ENCODE data around the gene PHPT1.
"Not testable (repeated sequence)": the region's sequence is repeated elsewhere in the genome, so short reads cannot be mapped to it uniquely, and the experiment has no call there.

Gene PHPT1

DNA sequence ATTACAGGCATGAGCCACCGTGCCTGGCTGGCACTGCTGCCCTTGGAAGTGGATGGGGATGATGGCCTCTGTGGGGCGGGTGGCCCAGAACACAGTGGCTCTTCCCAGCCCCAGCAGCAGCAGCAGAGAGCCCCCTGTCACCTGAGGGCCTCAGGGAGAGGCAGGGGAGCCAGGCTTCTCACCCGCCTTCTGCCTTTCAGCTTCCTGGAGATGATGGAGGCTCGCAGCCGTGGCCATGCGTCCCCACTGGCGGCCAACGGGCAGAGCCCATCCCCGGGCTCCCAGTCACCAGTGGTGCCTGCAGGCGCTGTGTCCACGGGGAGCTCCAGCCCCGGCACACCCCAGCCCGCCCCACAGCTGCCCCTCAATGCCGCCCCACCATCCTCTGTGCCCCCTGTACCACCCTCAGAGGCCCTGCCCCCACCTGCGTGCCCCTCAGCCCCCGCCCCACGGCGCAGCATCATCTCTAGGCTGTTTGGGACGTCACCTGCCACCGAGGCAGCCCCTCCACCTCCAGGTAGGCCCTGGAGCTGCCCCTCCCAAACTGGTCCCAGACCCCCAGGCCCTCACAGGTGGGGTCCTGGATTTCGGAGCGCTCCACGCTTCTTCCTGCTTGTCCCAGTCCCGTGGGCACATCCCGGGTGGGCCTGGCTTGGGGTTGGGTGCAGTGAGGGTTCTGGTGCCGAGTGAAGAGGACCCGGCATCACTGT lies 11.9 kb upstream of the PHPT1 start:
- no peak for DNase-seq (ENCODE audit: low spot score)

DNA sequence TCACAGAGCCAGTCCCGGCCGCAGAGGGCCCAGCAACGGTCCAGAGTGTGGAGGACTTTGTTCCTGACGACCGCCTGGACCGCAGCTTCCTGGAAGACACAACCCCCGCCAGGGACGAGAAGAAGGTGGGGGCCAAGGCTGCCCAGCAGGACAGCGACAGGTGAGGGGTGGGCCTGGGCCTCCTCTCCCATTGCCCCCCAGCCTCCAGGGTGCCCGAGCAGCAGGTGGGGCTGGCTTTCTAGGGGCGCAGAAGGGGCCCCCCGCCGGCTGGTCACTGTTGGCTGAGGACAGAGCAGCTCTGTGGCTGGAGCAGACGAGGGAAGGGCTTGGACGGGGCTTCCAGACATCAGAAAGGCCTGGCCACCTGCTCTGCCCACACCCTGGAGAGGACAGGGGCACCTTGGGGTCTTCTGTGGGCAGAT lies 11.3 kb upstream of the PHPT1 start:
- DNase-seq (ENCODE audit: low spot score): not testable (repeated sequence)

DNA sequence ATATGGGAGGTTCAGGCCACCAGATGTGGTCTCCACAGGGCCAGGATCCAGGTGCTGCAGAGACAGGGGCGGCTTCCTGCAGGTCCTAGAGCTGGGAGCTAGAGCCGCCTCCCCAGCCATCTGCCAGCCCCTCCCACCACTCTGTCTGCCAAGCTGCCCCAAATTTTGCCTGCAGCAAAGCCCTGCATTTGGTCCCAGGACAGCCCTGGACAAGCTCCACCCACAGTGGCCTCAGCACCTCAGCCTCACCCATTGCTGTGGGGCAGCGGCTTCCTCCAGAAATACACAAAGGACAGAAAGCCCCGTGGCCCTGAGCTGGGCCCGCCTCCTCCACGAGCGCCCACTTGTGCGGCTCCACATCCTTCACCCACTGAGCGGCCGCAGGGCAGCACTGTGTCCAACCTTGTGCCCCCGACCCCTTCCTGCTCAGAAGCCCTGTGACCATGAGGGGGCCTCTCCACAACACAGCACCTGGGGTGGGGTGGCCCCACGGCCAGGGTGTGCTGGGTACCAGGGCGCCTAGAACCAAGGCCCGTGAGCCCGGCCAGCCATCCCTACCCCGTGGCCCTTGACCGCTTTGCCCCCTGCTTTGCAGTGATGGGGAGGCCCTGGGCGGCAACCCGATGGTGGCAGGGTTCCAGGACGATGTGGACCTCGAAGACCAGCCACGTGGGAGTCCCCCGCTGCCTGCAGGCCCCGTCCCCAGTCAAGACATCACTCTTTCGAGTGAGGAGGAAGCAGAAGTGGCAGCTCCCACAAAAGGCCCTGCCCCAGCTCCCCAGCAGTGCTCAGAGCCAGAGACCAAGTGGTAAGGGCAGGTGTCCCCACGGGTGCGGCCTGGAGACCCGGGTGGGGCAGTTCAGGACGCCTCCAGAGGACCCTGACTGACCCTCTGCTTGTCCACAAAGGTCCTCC lies 10.6 kb upstream of the PHPT1 start:
- DNase-seq (ENCODE audit: low spot score): no peak

DNA sequence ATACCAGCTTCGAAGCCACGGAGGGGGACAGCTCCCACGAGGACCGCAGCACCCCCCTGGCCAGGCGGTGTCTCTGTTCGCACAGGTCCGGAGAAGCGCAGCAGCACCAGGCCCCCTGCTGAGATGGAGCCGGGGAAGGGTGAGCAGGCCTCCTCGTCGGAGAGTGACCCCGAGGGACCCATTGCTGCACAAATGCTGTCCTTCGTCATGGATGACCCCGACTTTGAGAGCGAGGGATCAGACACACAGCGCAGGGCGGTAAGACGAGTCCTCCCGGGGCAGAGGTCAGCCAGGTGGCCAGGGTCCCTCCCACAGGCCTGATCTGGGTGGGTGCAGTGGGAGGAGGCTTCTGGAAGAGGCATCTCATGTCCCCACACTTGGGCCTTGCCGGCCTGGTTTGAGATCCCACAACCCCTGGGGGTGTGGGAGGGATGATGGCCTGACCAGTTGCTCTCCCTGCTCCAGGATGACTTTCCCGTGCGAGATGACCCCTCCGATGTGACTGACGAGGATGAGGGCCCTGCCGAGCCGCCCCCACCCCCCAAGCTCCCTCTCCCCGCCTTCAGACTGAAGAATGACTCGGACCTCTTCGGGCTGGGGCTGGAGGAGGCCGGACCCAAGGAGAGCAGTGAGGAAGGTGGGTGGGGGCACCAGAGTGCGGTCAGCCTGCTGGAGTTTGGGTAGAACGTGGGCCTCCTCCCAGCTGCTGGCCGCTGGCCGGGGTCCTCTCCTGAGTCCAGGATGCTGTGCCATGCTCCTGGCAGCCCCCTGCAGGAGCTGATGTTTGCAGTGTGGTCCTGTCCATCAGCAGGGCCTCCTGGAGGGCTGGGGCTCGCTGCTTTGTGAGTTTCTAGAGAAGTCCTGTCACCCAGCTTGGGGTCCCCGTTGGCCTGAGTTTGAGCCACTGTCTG lies 9.7 kb upstream of the PHPT1 start:
- no peak for DNase-seq (ENCODE audit: low spot score)

DNA sequence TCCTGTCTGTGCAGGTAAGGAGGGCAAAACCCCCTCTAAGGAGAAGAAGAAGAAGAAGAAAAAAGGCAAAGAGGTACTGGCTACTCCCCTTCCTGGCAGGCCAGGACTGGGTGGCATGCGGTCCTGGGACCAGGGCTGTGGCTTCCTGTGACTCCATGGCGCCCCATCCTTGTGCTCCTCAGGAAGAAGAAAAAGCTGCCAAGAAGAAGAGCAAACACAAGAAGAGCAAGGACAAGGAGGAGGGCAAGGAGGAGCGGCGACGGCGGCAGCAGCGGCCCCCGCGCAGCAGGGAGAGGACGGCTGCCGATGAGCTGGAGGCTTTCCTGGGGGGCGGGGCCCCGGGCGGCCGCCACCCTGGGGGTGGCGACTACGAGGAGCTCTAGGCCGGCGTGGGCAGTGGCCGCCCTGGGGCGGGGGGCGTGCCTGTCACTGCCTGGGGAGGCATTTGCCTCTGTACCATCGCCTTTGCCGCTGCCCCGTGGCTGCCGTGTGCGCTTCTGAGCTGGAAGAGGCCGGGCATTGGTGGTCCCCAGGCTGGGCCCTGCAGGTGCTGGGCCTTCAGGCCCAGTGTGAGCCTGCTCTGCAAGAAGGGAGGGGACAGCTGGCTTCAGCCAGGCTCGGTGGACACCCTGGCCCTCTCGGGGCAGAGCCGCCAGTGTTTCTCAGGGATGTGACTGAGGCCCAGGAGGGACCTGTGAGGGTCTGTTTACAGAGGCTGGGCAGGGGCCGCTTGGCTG lies 8.9 kb upstream of the PHPT1 start:
- no peak for DNase-seq (ENCODE audit: low spot score)

DNA sequence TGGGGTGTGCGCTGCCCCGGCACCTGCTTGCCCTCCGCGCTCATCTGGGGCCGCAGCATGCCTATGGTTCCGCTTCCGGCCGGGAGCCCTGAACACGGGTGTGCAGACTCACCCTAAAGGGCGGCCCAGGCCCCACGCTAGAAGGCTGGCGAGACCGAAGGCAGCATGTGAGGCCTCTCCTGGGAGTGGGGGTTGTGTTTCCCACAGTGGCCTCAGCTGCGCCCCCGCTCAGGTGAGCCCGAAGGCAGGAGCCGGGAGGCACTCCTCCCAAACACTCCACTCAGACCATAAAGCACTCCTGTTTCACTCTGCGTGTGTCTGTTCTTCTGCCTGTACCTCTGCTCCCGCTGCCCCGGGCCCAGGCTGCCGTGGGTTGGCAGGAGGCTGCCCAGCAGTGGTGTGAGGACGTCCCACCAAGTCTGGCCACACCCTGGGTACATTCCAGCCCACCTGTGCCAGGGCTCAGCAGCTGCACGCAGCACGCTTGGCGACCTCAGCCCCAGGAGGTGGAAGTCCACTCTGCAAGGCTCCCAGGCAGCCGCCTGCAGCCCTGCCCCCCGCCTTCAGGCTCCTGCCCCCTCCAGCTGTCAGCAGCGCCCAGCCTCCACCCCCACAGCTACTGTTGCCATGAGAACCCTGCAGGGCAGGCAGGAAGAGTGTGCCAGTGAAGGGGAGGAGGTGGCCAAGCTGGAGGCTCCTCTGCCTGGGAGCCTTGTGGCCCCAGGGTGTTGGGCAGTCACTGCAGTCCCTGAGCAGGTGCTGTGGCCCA lies 8.1 kb upstream of the PHPT1 start:
- DNase-seq (ENCODE audit: low spot score): peak; percentile 84

DNA sequence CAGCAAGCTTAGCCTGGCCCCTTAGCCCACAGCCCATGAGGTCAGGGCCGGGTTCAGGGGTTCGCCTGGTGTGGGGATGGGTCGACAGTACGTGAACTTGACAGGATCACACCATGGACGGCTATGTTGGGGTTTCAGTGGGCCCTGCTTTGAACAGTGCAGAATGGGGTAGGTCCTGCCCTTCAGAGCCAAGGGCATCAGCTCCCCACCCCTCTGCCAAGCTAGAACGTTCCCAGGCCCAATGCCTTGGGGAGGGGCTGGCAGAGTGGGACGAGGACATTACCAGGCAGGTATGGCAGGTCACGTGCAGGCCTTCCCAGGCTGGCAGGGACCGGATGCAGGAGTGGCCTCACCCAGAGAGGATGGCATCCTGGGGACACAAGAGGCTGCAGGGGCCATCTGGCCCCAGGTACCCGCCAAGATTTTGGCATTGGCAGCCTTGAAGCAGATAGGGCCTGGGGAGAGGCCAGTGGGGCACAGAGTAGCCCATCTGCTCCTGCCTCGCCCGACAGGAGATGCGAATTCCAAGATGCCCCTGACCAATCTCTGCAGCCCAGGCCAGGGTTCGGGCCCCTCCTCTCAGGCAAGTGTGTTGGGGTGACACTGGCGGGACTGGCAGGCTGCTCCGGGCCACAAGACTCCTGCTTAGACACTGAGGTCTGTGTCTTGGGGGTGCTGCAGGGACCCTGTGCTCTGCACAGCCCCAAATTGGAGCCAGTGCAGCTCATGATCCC lies 7.4 kb upstream of the PHPT1 start:
- DNase-seq (ENCODE audit: low spot score): peak; percentile 35

DNA sequence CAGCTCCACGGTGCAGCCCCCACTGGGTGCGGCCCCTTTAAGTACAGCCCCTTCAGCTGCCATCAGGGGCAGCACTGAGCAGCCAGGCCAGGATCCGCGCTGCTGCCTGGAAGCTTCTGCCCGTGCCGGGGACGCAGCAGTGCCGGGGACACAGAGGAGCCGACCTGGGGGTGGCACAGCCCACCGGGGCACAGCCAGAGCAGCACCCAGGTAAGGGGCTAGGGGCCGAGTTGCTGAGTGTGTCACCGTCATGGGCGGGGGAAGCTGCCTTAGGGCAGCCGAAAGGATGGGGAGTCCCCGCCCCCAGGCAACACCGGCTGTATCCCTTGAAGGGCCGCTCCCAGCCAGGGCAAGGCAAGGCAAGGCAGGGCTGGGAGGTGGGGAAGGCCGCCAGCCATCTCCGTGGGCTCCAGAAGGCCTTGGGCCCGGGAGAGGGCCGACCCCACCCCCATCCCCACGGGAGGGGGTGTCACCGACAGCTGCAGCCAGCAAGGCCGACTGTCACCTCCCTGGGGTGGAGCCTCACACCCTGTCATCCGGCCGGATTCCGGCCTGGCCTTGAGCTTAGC lies 6.7 kb upstream of the PHPT1 start, which contains the start of gene AJM1:
Gene AJM1, plus strand, starts transcription at position 99 of the 569 bp plus-strand sequence. CDS start 1,937 bp downstream, outside the sequence.
- DNase-seq (ENCODE audit: low spot score): peak; percentile 79

DNA sequence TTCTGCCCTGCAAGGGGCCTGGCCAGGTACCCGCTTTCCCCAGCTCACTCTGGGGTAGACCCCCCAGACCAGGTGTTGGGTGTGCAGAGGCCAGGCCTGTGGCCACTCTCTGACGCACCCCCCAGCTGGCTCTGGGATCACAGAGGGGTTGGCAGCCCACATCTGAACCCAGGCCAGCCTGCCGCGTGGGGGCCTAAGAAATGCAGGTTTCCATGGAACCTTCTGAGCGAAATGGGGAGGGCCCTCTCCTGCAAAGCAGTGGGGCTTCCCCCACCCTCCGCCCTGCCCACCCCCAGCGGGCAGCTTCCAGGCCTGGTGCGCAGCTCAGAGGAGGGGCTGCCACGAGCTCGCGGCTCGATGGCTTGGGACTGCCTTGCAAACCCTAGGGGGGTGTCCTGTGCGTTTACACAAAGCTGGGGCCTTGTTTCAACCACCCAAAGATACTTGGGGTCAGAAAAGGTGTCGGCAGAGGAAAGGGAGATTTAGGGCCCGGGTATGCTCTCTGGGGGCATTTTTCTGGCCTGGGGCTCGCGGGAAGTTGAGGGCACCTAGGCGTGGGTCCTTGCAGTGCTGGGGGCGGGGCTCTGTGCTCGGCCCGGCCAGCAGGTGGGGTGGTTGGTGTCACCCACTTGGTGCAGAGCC lies 5.9 kb upstream of the PHPT1 start:
- not testable (repeated sequence) for DNase-seq (ENCODE audit: low spot score)

DNA sequence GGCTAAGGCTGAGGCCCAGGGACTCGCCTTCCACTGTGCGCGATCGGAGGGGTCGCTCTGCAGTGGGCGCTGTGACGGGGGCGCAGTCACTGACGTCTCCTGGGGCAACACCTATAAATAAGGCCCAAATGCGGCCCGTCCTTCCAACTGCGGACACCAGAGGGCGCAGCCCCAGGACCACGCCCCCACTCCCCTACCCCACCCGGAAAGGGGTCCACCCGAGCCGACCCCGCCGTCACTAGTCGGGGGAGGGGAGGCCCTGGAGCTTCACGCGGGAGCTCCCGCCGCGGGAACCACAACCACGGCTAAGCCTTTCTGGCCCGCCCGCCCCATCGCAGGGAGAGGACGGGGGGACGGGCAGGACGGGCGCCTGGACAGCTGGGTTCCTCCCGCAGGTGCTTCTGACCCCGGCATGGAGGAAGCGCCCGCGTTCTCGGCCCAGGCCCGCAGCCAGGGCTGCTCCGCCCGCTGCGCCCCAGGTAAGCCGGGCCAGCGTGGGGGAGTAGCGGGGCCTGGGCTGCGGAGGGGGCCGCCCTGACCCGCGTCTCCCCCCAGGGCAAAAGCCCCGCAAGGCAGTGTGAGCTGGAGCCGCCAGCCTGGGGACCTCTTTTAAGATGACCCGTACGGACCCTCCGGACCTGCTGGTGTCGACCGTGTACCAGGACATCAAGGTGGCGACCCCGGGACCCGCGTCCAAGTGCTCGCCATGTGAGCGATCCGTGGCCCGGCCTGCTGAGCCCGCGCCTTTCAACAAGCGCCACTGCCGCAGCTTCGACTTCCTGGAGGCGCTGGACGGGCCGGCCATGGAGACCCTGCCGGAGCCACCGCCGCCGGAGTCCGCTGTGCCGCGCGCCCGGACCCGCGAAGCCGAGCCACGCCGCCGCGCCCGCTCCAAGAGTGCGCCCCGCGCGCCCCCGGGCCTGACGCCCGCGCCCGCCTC lies 5.1 kb upstream of the PHPT1 start:
- DNase-seq (ENCODE audit: low spot score): not testable (repeated sequence)

DNA sequence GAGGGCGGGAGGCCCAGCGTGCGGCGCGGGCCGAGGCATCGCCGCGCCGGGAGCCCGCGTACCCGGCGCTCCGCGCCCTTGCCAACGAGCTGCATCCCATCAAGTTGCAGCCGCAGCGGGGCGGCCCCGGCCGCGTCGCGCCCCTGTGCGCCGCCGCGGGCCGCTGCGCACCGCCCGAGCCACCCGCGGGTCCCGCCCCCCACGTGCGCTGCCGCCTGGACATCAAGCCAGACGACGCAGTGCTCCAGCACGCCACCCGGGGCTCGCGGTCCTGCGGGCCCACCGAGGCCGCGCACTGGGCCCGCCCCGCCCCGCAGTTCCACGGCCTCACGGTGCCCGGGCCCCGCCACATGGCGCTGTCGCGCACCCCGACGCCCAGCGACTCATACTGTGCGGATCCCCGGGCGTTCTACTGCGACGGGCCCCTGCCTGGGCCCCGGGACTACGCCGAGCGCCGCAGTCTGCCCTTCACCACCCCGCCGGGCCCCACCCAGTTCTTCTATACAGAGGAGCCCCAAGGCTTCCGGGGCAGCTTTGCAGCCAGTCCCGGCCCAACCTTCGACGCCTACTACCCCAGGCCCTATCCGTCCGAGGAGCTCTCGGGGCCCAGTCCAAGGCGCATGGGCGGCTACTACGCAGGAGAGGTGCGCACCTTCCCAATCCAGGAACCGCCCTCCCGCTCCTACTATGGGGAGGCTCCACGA lies 4.3 kb upstream of the PHPT1 start:
- DNase-seq (ENCODE audit: low spot score): no peak

DNA sequence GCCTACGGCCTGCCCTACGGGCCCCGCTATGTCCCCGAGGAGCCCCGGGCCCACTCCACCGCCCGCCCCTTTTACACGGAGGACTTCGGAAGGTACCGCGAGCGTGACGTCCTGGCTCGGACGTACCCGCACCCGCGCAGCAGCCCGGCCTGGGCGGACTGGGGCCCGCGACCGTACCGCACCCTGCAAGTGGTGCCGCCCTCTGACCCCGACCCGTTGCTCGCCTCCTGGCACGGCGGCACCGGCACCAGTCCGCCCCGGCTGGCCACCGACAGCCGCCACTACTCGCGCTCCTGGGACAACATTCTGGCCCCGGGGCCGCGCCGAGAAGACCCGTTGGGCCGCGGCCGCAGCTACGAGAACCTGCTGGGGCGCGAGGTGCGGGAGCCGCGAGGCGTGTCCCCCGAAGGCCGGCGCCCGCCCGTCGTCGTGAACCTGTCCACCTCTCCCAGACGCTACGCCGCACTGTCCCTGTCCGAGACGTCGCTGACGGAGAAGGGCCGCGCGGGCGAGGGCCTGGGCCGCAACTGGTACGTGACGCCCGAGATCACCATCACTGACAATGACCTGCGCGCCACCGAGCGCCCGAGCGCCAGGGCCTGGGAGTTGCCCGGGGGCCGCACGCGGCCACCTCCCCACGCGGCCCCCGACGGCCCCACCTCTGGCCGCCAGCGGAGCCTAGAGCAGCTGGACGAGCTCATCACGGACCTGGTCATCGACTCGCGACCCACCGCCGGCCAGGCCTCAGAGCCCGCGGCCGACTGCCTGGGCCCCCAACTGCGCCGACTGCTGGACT lies 3.5 kb upstream of the PHPT1 start:
- DNase-seq (ENCODE audit: low spot score): no peak

DNA sequence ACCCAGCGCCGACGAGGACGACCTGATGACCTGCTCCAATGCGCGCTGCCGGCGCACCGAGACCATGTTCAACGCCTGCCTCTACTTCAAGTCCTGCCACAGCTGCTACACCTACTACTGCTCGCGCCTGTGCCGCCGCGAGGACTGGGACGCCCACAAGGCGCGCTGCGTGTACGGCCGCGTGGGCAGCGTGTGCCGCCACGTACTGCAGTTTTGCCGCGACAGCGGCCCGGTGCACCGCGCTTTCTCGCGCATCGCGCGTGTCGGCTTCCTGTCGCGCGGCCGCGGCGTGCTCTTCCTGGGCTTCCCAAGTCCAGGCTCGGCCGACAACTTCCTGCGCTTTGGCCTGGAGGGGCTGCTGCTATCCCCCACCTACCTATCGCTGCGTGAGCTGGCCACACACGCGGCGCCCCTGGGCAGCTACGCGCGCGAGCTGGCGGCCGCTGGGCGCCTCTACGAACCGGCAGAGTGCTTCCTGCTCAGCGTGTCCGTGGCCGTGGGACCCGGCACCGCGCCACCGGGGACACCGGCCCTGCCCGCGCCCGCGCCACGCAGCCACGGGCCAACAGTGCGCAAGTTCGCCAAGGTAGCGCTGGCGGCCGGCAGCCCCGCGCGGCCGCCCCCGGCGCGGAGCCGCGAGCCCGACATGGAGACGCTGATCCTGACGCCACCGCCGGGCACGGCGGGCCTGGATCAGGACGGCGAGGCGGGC lies 2.7 kb upstream of the PHPT1 start:
- no peak for DNase-seq (ENCODE audit: low spot score)

DNA sequence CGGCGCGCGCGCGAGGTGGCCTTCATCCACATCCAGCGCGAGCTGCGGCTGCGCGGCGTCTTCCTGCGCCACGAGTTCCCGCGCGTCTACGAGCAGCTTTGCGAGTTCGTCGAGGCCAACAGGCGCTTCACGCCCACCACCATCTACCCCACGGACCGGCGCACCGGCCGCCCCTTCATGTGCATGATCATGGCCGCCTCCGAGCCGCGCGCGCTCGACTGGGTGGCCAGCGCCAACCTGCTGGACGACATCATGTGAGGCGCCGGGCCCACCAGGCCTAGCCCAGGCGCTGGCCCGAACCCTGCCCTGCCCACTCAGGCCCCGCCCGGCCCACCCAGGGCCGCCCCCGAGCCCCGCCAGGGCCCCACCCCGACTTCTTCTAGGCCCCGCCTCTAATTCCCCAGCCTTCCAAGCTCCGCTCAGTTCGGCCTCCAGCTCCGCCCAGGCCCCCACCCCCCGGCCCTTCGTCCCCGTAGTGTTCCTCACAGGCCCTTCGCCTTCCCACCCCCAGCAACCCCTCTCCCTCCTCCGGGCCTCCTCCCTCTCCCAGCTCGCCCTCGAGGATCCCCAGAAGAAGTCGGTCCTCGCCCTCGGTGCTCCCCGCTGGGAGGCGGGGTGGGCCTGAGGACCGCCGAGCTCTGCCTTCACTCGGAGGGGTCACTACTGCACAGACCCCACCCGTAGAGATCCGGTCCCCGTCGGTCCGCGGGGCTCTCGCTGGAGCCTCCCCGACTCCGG lies 2.0 kb upstream of the PHPT1 start:
- no peak for DNase-seq (ENCODE audit: low spot score)

DNA sequence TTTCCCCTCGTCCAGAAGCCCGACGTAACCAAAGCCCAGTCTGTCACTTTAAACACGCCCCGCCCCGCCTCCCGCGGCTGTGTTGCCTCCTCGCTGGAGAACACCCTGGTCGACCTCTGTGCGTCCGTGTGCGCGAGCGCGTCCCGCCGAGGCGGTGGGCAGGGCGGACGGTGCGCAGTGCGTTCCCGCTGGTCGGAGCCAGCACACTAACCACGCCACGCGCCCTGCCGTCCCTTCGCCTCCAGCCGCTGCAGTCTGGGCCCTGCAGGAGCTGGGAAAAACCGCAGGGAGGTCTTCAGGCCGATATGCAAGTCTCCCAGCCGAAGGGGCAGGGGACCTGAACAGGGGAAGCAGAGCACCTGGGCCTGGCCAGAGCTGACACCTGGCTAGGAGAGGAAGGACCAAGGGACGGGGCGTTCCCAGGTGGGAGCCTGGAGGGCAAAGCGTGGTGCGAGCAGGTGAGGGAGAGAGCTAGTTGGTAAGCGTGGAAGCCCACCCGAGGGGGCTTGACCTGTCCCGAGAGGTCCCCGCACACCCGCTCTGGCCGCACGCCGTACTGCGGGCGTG lies 1.3 kb upstream of the PHPT1 start:
- DNase-seq (ENCODE audit: low spot score): no peak
